AG04449 (cell line): ENCODE results near the gene OSBPL3.

ENCODE experiments used
- CTCF ChIA-PET: fragments of 350-600 bp; formaldehyde crosslinking; extraction: SDS; loops from one replicate; lab custom pipeline; 2021; ENCODE audit warnings: antibody characterized with exemption; lab: Yijun Ruan, JAX
- POLR2A ChIA-PET: fragments of 400-600, 350-600 bp; formaldehyde crosslinking; extraction: SDS; loops from one replicate; lab custom pipeline; 2020; ENCODE audit warnings: antibody characterized with exemption, inconsistent platforms; lab: Yijun Ruan, JAX
- DNase-seq: peaks from one replicate; pipeline ENCODE4 v3.0.0-alpha.2; 2010; ENCODE audit warnings: low read depth, low spot score
- H3K4me3 ChIP-seq: 2 replicates; pipeline ENCODE4 v1.5.1; 2011; ENCODE audit warnings: low read depth, mild to moderate bottlenecking, control low read depth, low read length
- TF ChIP-seq, protein P1 (sequence below): IDR thresholded peaks from one replicate; pipeline ENCODE4 v1.5.1; 2011; ENCODE audit warnings: mild to moderate bottlenecking, moderate library complexity, low read length, control low read depth, inconsistent platforms; ENCODE audit not compliant: insufficient read depth; ENCODE audit errors: missing control alignments

Gene OSBPL3

DNA sequence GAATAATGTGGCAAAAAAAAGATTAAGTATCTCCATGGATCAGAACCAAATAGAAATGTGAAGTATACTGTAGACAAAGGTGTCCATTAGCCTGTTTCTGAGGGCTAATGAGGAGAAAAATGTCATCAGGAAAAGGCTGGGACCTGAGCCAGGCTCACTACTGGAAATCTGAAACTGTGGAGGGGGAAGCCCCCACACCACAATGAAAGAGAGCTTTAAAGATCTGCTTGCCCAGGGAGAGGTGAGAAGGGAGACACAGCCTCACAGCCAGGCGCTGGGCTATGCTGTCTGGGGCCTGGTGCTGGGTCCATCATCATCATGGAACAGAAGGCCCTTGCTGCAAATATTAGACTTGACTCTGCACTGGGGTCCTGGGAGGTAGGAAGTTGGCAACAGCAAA, 90.4 kb downstream of the OSBPL3 start:
- ChIA-PET CTCF (interaction anchor here (1.0 to 4.7 kb wide), 4 partner anchors 11 to 204 kb away, joined by 3 to 20 read pairs (median 8); no protein-coding TSS in a partner anchor), POLR2A (no interaction called here)
- TF ChIP-seq, protein P1, sequence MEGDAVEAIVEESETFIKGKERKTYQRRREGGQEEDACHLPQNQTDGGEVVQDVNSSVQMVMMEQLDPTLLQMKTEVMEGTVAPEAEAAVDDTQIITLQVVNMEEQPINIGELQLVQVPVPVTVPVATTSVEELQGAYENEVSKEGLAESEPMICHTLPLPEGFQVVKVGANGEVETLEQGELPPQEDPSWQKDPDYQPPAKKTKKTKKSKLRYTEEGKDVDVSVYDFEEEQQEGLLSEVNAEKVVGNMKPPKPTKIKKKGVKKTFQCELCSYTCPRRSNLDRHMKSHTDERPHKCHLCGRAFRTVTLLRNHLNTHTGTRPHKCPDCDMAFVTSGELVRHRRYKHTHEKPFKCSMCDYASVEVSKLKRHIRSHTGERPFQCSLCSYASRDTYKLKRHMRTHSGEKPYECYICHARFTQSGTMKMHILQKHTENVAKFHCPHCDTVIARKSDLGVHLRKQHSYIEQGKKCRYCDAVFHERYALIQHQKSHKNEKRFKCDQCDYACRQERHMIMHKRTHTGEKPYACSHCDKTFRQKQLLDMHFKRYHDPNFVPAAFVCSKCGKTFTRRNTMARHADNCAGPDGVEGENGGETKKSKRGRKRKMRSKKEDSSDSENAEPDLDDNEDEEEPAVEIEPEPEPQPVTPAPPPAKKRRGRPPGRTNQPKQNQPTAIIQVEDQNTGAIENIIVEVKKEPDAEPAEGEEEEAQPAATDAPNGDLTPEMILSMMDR = no peak
- H3K4me3 ChIP-seq = no peak overlapping the region
- DNase-seq = no peak

DNA sequence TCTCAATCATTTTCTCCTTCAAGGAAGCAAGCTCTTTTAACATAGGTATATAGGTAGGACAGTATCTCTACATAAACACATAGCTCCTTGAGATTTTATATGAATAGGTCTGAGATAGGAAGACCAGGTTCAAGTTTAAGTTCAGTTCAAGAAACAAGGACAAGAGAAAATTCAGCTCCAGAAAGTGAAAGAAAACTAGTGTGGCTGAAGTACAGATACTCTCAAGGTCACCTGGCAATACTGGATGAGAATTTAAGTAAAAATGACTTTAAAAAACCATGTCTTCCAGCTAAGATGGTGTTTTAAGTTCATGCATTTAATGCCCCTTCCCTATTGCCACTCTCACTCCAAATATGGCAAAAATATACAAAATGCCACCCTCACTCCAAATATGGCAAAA, 91.3 kb downstream of the OSBPL3 start:
- no peak overlapping the region for H3K4me3 ChIP-seq
- ChIA-PET POLR2A (no interaction called here), CTCF (interaction anchor here (0.6 to 4.7 kb wide), 7 partner anchors 10 to 219 kb away, joined by 3 to 20 read pairs (median 3); no protein-coding TSS in a partner anchor)
- DNase-seq = no peak
- TF ChIP-seq, protein P1 = no peak

DNA sequence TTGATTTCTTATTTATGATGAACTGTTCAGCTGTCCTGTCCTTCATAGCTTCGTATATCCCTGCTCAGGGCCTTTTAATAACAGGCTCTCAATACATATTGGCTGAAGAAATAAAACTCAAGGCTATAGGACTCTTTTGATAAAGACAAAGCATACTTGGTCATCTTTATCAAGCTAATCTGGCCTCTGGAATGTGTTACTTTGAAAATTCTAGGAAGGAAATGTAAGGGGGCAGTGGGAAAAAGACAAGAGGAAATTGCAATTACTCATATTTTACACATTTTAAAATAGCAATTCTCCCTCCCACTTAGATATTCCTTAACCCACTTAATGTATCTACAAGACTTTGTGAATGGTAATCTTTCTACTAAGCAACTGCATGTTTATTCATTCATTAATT, 94.3 kb downstream of the OSBPL3 start:
- ChIA-PET POLR2A (no interaction called here), CTCF (interaction anchor here (1.0 to 4.7 kb wide), 3 partner anchors 9 to 207 kb away, joined by 3 to 20 read pairs (median 7); no protein-coding TSS in a partner anchor)
- H3K4me3 ChIP-seq = no peak overlapping the region
- no peak for DNase-seq
- TF ChIP-seq, protein P1 = no peak

DNA sequence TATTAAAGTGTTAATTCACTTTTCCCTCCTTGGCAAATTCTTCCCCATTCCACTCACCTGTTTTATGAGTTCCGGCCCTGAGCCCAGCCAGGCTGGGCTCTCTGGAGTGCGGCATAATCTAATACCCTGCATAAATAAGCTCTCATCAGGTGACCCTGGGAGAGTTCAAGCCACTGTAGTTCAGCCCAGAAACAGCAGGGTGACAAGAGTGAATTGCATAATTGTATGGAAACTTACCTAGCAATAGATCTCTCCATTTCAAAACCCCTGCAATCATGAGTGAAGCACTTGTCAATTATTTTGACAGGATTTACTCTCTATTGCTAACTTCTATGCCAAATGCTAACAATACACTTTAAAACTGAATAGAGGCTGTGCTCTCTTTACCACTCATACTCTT, 94.7 kb downstream of the OSBPL3 start:
- H3K4me3 ChIP-seq = no peak overlapping the region
- ChIA-PET POLR2A (no interaction called here), CTCF (interaction anchor here (1.6 to 4.7 kb wide), 2 partner anchors 9 to 208 kb away, joined by 7 to 20 read pairs; no protein-coding TSS in a partner anchor)
- TF ChIP-seq, protein P1 = no peak
- DNase-seq = no peak

DNA sequence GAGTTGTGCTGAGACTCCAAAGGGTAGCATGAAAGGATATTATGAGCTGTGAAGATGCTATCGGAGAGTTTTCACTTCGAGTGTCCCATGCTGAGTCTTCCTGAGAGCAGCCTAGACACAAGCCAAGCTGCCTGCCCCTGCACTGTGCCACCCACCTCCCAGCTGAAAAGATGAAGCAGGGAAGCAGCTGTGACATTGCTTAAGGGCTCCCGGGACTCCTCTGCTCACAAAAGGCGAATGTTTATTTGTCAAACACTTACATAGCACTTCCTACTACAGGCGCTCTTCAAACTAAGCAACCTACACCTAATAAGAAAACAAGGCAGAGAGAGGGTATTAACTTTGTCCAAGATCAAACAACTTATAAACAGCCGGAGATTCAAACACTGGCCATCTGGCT, 95.6 kb downstream of the OSBPL3 start:
- POLR2A ChIA-PET = no interaction called here
- TF ChIP-seq, protein P1 = no peak
- CTCF ChIA-PET = interaction anchor here (0.8 to 1.8 kb wide), 8 partner anchors 10 to 216 kb away, joined by 3 to 9 read pairs (median 4); partner anchors contain the start of gene OSBPL3
- no peak for DNase-seq
- no peak overlapping the region for H3K4me3 ChIP-seq

DNA sequence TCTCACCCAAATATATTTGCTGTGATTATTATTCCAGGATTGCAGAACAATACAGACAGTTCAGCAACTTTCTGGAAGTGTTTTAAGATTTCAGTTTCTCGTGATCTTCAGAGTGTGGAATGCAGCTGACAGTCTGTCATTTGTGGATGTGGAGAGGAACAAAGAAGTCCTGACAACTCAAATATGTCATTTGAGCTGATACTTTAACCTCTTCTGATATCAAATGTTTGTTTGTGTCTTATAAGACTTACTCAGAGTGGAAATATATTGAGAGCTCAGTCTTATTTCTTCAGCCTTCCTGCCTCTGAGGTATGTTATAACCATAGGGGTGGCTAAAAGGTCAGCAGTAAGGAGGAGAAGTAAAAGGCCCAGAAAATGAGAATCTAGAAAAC, 96.4 kb downstream of the OSBPL3 start:
- CTCF ChIA-PET = interaction anchor here (0.6 to 1.8 kb wide), 12 partner anchors 9 to 1580 kb away, joined by 3 to 9 read pairs (median 4); partner anchors contain the start of gene OSBPL3
- TF ChIP-seq, protein P1 = no peak
- DNase-seq = no peak
- POLR2A ChIA-PET = interaction anchor here (0.6 kb wide), 1 partner anchor 216 kb away, joined by 3 read pairs; no protein-coding TSS in a partner anchor
- H3K4me3 ChIP-seq = no peak overlapping the region
